GM18517 (cell line): ENCODE results near the gene EPB41L5.
A peak's percentile ranks its signal among the peaks of the same experiment; 100 is the strongest.
"Not testable (repeated sequence)": the region's sequence is repeated elsewhere in the genome, so short reads cannot be mapped to it uniquely, and the experiment has no call there.

Experiments used
- ATAC-seq: cut with Tn5 transposase; IDR thresholded peaks from one replicate; pipeline ENCODE4 v1.9.1; 2021; ENCODE audit warnings: mild to moderate bottlenecking, moderate library complexity; ENCODE audit not compliant: unreplicated experiment

The EPB41L5 gene

DNA sequence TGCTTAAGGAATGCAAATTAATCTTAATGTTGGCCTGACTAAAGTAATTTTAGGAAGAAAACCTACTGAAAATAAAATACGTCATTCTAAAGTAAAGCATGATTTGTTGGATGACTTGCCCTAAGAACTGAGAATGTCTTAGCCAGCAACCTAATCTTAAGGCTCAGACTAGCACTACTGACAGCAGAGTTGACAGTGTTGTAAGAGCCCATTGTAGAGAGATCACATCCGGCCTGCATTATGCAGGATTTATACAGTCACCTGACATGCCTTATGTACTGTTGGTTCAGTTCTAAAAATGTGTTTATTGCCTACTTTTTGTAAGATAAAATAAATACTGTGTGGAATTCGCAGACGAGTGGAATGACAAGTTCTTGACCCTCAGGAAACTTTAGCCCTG lies 128.0 kb downstream of the EPB41L5 start:
- no peak for ATAC-seq

GRCh38 chr2:120141300-120142069 lies 128.6 kb downstream of the EPB41L5 start:
- ATAC-seq = no peak

- ATAC-seq = no peak
Measured at GRCh38 chr2:120142528-120143219, 129.8 kb downstream of the EPB41L5 start.

DNA sequence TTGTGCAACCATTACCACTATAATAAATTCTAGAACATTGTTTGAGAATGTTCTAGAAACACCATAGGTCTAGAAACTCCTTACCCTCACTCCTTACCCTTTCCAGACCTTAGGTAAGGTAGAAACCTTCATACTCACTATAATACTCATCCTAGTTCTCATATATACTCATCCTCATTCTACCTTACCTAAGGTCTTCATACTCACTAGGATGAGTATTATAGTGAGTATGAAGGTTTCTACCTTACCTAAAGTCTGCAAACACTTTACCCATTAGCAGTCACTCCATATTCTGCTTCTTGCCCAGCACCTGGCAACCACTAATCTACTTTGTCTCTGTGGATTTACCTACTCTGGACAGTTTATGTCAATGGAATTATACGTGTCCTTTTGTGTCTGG lies 135.4 kb downstream of the EPB41L5 start:
- ATAC-seq = no peak

GRCh38 chr2:120148669-120149068 lies 135.8 kb downstream of the EPB41L5 start:
- ATAC-seq = no peak

DNA sequence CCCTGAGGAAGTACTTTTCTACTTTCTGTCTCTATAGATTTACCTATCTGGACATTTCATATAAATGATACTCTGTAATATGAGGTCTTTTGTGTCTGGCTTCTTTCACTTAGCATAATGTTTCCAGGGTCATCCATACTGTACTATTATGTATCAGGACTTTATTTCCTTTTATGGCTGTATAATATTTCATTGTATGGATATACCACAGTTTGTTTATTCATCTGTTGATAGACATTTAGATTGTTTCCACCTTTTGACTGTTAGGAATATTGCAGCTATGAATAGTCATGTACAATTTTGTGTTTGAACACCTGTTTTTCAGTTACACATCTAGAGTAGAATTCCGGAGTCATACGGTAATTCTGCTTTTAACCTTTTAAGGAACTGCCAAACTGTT lies 136.5 kb downstream of the EPB41L5 start:
- no peak for ATAC-seq

DNA sequence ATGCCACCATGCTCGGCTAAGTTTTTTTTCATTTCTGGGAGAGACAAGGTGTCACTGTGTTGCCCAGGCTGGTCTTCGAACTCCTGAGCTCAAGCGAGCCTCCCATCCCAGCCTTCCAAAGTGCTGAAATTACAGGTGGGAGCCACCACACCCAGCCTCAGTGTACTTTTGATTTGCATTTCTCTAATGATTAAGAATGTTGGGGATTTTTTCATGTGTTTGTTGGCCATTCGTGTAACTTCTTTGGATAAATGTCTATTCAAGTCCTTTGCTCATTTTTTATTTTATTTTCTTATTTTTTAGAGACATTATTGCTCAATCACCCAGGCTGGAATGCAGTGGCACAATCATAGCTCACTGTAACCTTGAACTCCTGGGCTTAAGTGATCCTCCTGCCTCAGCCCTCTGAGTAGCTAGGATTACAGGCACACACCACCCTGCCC lies 137.2 kb downstream of the EPB41L5 start:
- no peak for ATAC-seq

GRCh38 chr2:120155308-120155707 lies 142.4 kb downstream of the EPB41L5 start:
- no peak for ATAC-seq

DNA sequence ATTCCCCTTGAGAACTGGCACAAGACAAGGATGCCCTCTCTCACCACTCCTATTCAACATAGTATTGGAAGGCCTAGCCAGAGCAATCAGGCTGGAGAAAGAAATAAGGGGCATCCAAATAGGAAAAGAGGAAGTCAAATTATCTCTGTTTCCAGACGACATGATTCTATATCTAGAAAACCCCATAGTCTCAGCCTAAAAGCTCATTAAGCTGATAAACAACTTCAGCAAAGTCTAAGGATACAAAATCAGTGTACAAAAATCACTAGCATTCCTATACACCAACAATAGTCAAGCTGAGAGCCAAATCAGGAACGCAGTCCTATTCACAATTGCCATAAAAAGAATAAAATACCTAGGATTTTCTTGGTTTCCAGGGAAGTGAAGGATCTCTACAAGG lies 145.8 kb downstream of the EPB41L5 start:
- ATAC-seq = not testable (repeated sequence)

DNA sequence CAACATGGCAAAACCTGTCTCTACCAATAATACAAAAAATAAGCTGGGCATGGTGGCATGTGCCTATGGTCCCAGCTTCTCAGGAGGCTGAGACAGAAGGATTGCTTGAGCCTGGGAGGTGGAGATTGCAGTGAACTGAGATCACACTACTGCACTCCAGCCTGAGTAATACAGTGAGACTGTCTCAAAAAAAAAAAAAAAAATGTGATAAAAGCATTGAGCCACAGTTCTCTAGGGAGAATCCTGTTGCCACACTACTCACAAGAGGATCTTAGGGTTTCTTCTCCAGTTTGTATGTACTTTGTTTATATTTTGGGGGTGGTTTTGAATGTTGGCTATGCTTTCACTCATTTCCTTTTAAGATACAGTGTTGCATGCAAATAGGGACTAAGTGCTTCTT lies 148.3 kb downstream of the EPB41L5 start:
- no peak for ATAC-seq

- ATAC-seq = no peak
Measured at GRCh38 chr2:120162716-120163115, 149.8 kb downstream of the EPB41L5 start.

DNA sequence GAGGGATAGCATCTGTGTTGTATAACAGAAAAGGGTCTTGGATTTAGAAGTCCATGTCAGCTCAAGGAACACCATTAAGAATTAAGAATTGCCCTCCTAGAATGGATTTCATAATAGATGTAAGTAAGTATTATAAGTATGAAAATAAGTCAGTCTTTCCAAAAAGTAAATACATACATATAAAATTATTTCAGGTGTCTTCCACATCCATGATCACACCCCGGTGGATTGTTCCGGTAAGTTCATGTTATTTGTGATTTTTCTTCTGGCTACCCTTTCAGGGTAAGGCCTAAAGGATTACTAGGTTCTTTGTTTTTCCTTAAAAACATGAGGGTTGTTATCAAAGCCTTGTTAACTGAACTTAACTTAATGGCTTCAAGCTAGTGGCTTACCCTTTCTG lies 154.4 kb downstream of the EPB41L5 start:
- no peak for ATAC-seq

DNA sequence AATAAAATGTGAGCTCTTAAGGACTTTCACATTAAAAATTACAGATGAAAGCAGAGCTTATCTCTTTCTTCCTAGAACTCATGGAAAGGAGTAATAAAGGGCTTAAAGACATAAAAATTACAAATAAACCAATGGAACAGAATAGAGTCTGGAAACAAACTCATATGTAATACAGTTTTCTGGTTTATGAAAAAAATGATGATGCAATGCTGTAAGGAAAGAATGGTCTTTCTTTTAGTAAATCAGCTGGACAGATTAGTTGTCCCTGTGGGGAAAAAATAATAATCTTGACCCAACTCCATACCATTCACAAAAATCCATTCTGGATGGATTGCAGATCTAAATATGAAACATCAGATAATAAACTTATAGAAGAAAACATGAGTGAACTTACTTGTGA lies 156.1 kb downstream of the EPB41L5 start:
- ATAC-seq = no peak

GRCh38 chr2:120174963-120175581 lies 162.2 kb downstream of the EPB41L5 start:
- ATAC-seq = no peak

DNA sequence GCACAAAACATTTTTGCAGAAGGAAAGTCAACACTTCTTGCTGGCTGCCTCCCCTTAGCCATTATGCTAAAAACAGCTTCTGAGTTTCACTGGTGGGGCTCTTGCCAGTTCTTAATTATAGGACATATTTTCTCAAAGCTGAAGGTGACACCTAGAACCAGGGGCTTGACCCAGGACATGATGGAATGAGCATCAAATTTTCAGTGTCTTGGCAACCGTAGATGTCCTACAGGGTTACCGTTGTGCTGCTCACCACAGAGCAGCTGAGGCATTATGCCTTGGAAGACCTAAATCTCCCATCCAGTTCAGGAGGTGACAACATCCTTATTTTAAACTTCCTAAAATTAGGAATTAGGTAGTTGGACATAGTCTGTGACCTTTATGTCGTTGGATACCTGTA lies 163.6 kb downstream of the EPB41L5 start:
- peak; percentile 0 for ATAC-seq

GRCh38 chr2:120177001-120177621 lies 164.2 kb downstream of the EPB41L5 start:
- ATAC-seq = peak; percentile 96

DNA sequence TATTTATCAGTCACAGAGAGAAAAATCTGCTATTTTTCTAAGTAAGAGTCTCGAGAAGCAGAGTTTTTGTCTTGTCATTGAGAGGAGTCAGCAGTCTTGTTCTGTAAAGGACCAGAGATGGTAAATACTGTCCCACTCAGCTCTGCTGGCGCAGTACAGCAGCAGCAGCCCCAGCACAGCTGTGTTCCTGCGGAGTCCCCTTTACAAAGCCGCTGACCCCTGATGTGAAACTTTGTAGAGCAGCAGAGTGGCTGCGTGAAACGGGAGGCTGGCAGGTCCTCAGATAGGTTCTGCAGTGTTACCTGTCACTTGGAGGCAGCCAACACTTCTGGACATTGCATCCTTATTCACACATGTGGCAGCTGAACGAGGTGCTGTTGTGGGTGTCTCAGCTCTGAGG lies 165.1 kb downstream of the EPB41L5 start:
- no peak for ATAC-seq

DNA sequence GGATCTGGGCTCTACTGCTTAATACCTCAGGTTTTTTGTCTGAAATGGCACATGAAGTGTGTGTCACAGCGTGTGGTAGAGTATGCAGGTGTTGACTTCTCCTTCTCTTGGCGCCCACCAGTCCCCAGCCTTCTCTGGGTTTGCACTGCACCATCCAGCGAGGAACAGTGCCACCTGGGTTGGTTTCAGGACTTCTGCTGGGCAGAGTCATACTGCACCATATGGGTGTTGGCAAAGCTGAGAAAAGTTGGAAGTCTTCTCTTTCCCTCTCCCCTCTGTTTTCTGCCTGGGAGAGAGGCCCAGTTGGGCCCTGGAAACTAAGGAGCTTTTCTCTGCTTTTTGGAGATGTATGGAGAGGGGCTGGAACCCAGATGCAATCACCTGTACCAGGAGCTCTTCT lies 166.5 kb downstream of the EPB41L5 start:
- no peak for ATAC-seq

DNA sequence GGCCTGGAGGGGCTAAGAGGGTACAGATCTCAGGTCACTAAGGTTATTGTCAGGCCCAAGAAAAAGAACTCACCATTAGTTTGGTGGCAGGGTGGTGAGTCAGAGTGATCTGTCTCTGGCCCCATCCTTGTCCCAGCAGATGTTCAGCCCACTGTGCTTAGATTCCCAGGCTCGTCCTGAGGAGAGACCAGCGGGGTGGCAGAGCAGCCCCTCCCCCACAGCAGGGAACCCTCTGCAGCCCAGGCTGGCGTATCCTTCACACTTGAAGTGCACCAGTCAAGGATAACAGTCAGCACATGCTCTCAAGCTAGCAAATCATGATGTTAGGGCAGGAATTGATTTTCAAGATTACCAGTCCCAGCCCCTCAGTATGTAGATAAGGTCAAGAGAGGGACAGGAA lies 167.2 kb downstream of the EPB41L5 start:
- no peak for ATAC-seq

- no peak for ATAC-seq
Measured at GRCh38 chr2:120182019-120182560, 169.2 kb downstream of the EPB41L5 start.

GRCh38 chr2:120189189-120189588 lies 176.3 kb downstream of the EPB41L5 start:
- ATAC-seq = no peak
